LNCAP (cell line): Measurements from ENCODE around the gene WEE1.

Experiments
- TF ChIP-seq, protein P1 (sequence below): fragments of 450-650 bp; IDR thresholded peaks from 2 replicates; pipeline ENCODE4 v1.5.1; 2017; ENCODE audit warnings: mild to moderate bottlenecking

The WEE1 gene

GRCh38 chr11:9615031-9615451 lies 41.6 kb downstream of the WEE1 start:
- TF ChIP-seq, protein P1, sequence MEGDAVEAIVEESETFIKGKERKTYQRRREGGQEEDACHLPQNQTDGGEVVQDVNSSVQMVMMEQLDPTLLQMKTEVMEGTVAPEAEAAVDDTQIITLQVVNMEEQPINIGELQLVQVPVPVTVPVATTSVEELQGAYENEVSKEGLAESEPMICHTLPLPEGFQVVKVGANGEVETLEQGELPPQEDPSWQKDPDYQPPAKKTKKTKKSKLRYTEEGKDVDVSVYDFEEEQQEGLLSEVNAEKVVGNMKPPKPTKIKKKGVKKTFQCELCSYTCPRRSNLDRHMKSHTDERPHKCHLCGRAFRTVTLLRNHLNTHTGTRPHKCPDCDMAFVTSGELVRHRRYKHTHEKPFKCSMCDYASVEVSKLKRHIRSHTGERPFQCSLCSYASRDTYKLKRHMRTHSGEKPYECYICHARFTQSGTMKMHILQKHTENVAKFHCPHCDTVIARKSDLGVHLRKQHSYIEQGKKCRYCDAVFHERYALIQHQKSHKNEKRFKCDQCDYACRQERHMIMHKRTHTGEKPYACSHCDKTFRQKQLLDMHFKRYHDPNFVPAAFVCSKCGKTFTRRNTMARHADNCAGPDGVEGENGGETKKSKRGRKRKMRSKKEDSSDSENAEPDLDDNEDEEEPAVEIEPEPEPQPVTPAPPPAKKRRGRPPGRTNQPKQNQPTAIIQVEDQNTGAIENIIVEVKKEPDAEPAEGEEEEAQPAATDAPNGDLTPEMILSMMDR: no peak

DNA sequence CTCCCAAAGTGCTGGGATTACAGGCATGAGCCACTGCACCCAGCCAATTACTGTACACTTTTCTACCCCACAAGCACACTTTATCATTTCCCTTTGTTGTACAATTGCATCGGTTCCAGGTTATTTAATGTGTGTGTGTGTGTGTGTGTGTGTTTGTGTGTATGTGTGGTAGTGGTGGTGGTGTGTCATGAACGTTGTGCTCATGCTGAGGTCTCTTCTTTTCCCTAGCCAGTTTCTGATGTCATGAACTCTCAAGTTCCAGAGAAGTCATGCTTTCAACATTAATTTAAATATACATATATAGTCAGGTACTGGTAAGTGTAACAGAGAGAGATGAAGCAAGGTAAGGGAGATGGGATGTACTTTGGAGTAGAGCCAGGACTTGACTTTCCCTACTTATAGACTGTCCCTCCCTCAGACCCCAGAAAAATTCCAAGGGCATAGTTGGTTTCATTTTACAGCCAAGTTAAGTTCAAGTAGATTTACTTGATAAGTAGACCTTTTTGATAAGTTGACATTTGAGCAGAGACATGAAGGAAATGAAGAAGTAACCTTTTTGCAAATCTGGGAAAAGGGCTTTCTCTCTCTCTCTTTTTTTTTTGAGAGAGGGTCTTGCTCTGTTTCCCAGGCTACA lies 42.7 kb downstream of the WEE1 start:
- TF ChIP-seq, protein P1: no peak

DNA sequence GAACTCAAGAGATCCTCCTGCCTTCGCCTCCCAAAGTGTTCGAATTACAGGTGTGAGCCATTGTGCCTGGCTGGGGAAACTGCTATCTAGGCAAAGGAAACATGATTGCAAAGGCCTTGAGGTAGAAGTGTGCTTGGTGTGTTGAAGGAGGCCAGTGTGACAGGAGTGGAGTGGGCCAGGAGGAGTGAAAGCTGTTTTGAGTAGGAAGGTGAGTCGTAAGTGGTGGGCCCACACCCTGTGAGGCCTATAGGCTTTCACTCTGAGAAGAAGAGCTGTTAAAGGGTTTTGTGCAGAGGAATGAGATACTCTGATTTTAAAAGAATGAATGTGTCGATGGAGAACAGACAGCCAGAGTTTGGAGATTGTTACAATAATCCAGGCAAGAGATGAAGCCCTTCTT lies 43.4 kb downstream of the WEE1 start:
- TF ChIP-seq, protein P1: no peak

DNA sequence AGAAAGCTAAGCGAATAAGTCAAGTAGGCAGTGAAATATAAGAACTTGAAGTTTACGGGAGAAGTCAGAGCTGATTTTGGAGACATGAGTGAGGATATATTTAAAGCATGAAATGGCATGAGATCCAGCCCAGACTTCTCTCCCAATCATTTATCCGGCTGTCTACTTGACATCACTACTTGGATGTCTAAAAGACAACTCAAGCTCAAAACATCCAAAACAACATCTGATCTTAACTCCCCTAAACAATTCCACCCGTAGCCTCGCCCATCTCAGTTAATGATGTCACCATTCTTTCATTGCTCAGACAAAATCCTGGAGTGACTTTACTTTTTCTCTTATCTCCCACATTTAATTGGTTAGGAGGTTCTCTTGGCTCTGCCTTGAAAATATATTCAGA lies 44.5 kb downstream of the WEE1 start:
- TF ChIP-seq, protein P1: no peak

- TF ChIP-seq, protein P1: no peak
Measured at GRCh38 chr11:9619004-9619403, 45.5 kb downstream of the WEE1 start.

GRCh38 chr11:9619971-9620370 lies 46.5 kb downstream of the WEE1 start:
- TF ChIP-seq, protein P1: no peak

DNA sequence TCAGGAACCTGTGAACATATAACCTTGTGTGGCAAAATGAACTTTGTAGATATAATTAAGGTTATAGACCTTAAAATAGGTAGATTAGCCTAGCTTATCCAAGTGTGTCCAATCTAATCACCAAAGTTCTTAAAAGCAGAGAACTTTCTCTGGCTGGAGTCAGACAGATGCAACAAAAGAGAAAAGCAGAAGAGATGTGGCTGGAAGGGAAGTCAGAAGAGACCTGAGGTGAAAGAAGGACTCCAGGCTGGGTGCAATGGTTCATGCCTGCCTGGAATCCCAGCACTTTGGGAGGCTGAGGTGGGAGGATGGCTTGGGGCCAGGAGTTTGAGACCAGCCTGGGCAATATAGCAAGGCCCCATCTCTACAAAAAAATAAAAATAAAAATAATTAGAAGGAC lies 51.0 kb downstream of the WEE1 start:
- TF ChIP-seq, protein P1: no peak

DNA sequence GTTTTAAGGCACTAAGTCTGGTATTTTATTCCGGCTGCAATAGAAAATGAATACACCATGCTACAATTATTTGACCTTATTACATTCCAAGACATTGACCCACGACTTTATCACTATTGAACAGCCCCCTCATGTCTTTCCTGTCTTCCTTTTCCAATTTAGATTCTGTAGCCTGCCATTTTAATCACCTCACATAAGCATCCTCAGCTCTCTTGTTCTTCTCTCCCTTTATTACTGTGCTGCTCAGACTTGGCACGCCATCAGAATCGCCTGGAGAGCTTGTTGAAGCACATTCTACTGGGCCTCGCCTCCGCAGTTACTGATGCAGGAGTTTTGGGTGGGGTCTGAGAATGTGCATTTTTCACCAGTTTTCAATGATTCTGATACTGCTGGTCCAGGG lies 51.7 kb downstream of the WEE1 start:
- TF ChIP-seq, protein P1: no peak
